AG04450 (cell line): ENCODE data around the gene SMAP2. TPM values are rescaled to one million over a fixed set of nuclear protein-coding genes. Genes with fewer than 3 reads are reported as not detected.
"Not testable (repeated sequence)": the region's sequence is repeated elsewhere in the genome, so short reads cannot be mapped to it uniquely, and the experiment has no call there.

Experiments
- CTCF ChIA-PET: fragments of 300-600, 350-600 bp; formaldehyde crosslinking; extraction: SDS; loops from one replicate; lab custom pipeline; 2022; ENCODE audit warnings: antibody characterized with exemption, inconsistent platforms; lab: Charles Lee
- POLR2A ChIA-PET: fragments of 350-600 bp; formaldehyde crosslinking; extraction: SDS; loops from one replicate; lab custom pipeline; 2021; ENCODE audit warnings: antibody characterized with exemption, inconsistent platforms; lab: Yijun Ruan, JAX
- DNase-seq: peaks from one replicate; pipeline ENCODE4 v3.0.0-alpha.2; 2011; ENCODE audit warnings: low read depth, low spot score
- H3K27ac ChIP-seq: one replicate; pipeline ENCODE4 v1.5.1; 2012; ENCODE audit warnings: low read depth, low read length, control low read depth
- H3K27me3 ChIP-seq: one replicate; pipeline ENCODE4 v1.6.0; 2012; ENCODE audit warnings: low read length; ENCODE audit not compliant: control insufficient read depth, insufficient read depth
- H3K4me3 ChIP-seq: 2 replicates; pipeline ENCODE4 v1.5.1; 2011; ENCODE audit warnings: mild to moderate bottlenecking, low read depth, low read length, control low read depth
- H3K9me3 ChIP-seq: 2 replicates; pipeline ENCODE4 v1.5.1; 2012; ENCODE audit warnings: low read length; ENCODE audit not compliant: control insufficient read depth, insufficient read depth
- polyA plus RNA-seq: library from polyadenylated mRNA; depleted of rRNA; stranded (reverse); fragments of >200 nt; gene quantifications from 2 replicates; pipeline ENCODE4 v1.2.3, GENCODE V29; 2011
- TF ChIP-seq, protein P1 (sequence below): IDR thresholded peaks from 2 replicates; pipeline ENCODE4 v1.5.1; 2011; ENCODE audit warnings: low read depth, low read length, control low read depth, inconsistent platforms

SMAP2 gene
- polyA plus RNA-seq, 1 experiment, result 22.5 TPM

GRCh38 chr1:40386359-40386723 lies 12.8 kb downstream of the SMAP2 start:
- TF ChIP-seq, protein P1, sequence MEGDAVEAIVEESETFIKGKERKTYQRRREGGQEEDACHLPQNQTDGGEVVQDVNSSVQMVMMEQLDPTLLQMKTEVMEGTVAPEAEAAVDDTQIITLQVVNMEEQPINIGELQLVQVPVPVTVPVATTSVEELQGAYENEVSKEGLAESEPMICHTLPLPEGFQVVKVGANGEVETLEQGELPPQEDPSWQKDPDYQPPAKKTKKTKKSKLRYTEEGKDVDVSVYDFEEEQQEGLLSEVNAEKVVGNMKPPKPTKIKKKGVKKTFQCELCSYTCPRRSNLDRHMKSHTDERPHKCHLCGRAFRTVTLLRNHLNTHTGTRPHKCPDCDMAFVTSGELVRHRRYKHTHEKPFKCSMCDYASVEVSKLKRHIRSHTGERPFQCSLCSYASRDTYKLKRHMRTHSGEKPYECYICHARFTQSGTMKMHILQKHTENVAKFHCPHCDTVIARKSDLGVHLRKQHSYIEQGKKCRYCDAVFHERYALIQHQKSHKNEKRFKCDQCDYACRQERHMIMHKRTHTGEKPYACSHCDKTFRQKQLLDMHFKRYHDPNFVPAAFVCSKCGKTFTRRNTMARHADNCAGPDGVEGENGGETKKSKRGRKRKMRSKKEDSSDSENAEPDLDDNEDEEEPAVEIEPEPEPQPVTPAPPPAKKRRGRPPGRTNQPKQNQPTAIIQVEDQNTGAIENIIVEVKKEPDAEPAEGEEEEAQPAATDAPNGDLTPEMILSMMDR, result no peak
- Histone ChIP-seq H3K4me3 (no peak overlapping the region), H3K9me3 (no peaks in the 10 kb centered on the region), H3K27ac (no peak overlapping the region), H3K27me3 (no peaks in the 10 kb centered on the region)
- ChIA-PET CTCF (interaction anchor here (0.9 to 2.4 kb wide), 4 partner anchors 18 to 242 kb away, joined by 3 to 6 read pairs (median 4); no protein-coding TSS in a partner anchor), POLR2A (no interaction called here)
- no peak for DNase-seq

DNA sequence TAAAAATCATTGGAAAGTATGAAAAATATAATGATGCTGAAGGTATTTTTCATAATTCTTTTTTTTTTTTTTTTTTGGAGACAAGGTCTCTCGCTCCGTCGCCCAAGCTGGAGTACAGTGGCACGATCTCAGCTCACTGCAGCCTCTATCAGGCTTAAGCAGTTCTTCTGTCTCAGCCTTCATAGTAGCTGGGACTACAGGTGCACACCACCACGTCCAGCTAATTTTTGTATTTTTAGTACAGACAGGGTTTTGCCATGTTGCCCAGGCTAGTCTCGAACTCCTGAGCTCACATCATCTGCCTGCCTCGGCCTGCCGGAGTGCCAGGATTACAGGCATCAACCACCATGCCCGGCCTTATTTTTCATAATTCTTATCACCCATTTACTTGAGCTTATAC lies 13.3 kb downstream of the SMAP2 start:
- no peak overlapping the region for H3K27ac ChIP-seq
- POLR2A ChIA-PET, result no interaction called here
- H3K27me3 ChIP-seq, result no peaks in the 10 kb centered on the region
- TF ChIP-seq, protein P1, result no peak
- no peaks in the 10 kb centered on the region for H3K9me3 ChIP-seq
- no peak for DNase-seq
- CTCF ChIA-PET, result interaction anchor here (0.9 to 2.4 kb wide), 4 partner anchors 18 to 242 kb away, joined by 3 to 6 read pairs (median 4); no protein-coding TSS in a partner anchor
- no peak overlapping the region for H3K4me3 ChIP-seq

DNA sequence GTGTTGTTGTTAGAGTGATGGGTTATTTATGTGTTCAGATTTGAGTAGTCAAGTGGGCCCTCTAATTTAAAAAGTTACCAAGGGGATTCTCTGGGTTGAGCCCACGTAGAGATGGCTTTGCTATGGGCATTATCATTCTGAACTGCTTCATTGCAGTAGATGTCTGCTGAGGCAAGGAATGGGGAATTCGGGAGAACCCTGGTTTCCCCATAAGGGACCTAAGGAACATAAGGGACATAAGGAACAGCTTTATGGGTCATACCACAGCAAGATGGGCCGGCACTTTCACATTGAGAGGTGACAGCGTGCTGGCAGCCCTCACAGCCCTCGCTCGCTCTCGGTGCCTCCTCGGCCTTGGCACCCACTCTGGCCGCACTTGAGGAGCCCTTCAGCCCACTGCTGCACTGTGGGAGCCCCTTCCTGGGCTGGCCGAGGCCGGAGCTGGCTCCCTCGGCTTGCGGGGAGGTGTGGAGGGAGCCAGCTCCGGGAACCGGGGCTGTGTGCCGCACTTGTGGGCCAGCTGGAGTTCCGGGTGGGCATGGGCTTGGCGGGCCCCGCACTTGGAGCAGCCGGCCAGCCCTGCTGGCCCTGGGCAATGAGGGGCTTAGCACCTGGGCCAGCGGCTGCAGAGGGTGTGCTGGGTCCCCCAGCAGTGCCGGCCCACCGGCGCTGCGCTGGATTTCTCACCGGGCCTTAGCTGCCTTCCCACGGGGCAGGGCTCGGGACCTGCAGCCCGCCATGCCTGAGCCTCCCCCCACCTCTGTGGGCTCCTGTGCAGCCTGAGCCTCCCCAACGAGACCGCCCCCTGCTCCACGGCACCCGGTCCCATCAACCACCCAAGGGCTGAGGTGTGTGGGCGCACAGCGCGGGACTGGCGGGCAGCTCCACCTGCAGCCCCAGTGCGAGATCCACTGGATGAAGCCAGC lies 14.1 kb downstream of the SMAP2 start:
- CTCF ChIA-PET, result interaction anchor here (2.4 kb wide), 1 partner anchor 243 kb away, joined by 6 read pairs; no protein-coding TSS in a partner anchor
- H3K27me3 ChIP-seq, DNase-seq, POLR2A ChIA-PET, H3K4me3 ChIP-seq, H3K9me3 ChIP-seq, H3K27ac ChIP-seq: not testable (repeated sequence)

DNA sequence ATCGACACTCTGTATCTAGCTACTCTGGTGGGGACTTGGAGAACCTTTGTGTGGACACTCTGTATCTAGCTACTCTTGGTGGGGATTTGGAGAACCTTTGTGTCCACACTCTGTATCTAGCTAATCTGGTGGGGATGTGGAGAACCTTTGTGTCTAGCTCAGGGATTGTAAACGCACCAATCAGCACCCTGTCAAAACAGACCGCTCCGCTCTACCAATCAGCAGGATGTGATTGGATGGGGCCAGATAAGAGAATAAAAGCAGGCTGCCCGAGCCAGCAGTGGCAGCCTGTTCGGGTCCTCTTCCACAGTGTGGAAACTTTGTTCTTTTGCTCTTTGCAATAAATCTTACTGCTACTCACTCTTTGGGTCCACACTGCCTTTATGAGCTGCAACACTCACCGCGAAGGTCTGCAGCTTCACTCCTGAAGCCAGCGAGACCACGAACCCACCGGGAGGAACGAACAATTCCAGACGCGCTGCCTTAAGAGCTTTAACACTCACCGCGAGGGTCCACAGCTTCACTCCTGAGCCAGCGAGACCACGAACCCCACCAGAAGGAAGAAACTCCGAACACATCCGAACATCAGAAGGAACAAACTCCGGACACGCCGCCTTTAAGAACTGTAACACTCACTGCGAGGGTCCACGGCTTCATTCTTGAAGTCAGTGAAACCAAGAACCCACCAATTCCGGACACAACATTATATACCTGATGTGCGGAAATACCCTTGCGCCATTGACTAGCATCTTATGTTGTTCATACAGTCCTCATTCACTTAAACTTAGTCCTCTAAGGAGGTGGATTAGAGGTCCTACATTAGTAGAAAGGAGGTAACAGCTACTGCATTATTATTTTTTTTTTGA lies 15.2 kb downstream of the SMAP2 start:
- not testable (repeated sequence) for DNase-seq, H3K9me3 ChIP-seq, H3K27me3 ChIP-seq, H3K27ac ChIP-seq, H3K4me3 ChIP-seq
- POLR2A ChIA-PET, result interaction anchor here (1.9 kb wide), 1 partner anchor 15 kb away, joined by 7 read pairs; the partner anchor contains the start of gene SMAP2
- CTCF ChIA-PET, result interaction anchor here (2.4 kb wide), 1 partner anchor 244 kb away, joined by 6 read pairs; no protein-coding TSS in a partner anchor

- no peak overlapping the region for H3K4me3 ChIP-seq
- ChIA-PET CTCF (interaction anchor here (1.2 to 1.5 kb wide), 2 partner anchors 51 to 75 kb away, joined by 5 to 7 read pairs; no protein-coding TSS in a partner anchor), POLR2A (interaction anchor here (1.9 kb wide), 1 partner anchor 15 kb away, joined by 7 read pairs; the partner anchor contains the start of gene SMAP2)
- H3K27me3 ChIP-seq, result no peaks in the 10 kb centered on the region
- no peak for DNase-seq
- H3K27ac ChIP-seq, result no peak overlapping the region
- H3K9me3 ChIP-seq, result no peaks in the 10 kb centered on the region
- TF ChIP-seq, protein P1, result no peak
Measured at GRCh38 chr1:40389322-40389803, 15.8 kb downstream of the SMAP2 start.
